Naive thymus-derived CD8-positive, alpha-beta T cell (primary cell): ENCODE measurements around the gene SH3TC2. TPM values are rescaled to one million over a fixed set of nuclear protein-coding genes. Genes with fewer than 3 reads are reported as not detected.

Experiments
- ATAC-seq, 2 donors: fragments of 150-1000 bp; cut with Tn5 transposase in 1 of 2; sonication (Bioruptor Pico), chemical (Tn5 transposase) in 1 of 2; 1 replicate in 1 of 2; 2 replicates in 1 of 2; pipeline ENCODE4 v1.10.0; 2021; ENCODE audit warnings: mild to moderate bottlenecking in 2 of 2, moderate library complexity in 2 of 2
- POLR2A ChIA-PET: fragments of 350-600 bp; sonication (Branson Sonifier 250); formaldehyde crosslinking; loops from one replicate; lab custom pipeline; 2021; ENCODE audit warnings: antibody characterized with exemption; lab: Charles Lee
- DNase-seq, 10 donors: peaks; one replicate each; pipeline versions ENCODE4 v3.0.0 to v3.0.0-alpha.2; 2020 to 2022
- H3K27ac Mint-ChIP-seq, 10 donors: one replicate each; pipeline ENCODE4 v1.8.0; 2020 to 2022; ENCODE audit warnings: mild to moderate bottlenecking in 10 of 10, mixed read lengths in 10 of 10, moderate library complexity in 4 of 10, inconsistent platforms in 1 of 10
- H3K27me3 Mint-ChIP-seq, 5 donors: one replicate each; pipeline ENCODE4 v1.8.0; 2021 to 2022; ENCODE audit warnings: mixed read lengths in 5 of 5
- H3K36me3 Mint-ChIP-seq, 3 donors: one replicate each; pipeline ENCODE4 v1.8.0; 2020 to 2022; ENCODE audit warnings: mixed read lengths in 3 of 3, mild to moderate bottlenecking in 2 of 3, inconsistent platforms in 1 of 3
- H3K4me1 Mint-ChIP-seq, 4 donors: one replicate each; pipeline ENCODE4 v1.8.0; 2021 to 2022; ENCODE audit warnings: mixed read lengths in 4 of 4
- H3K4me3 Mint-ChIP-seq, 10 donors: one replicate each; pipeline ENCODE4 v1.8.0; 2020 to 2022; ENCODE audit warnings: mild to moderate bottlenecking in 10 of 10, mixed read lengths in 10 of 10, moderate library complexity in 6 of 10, inconsistent platforms in 1 of 10
- H3K9me3 Mint-ChIP-seq, 9 donors: one replicate each; pipeline ENCODE4 v1.8.0; 2020 to 2022; ENCODE audit warnings: mixed read lengths in 9 of 9, mild to moderate bottlenecking in 3 of 9, inconsistent platforms in 1 of 9, moderate library complexity in 1 of 9
- polyA plus RNA-seq, 3 donors: library from polyadenylated mRNA; unstranded; fragments of 300-500 nt; fragmentation: Illumina TruSeq; gene quantifications; one replicate each; pipeline ENCODE4 v1.2.3, GENCODE V29; 2021
- total RNA-seq, 8 experiments: library from RNA in 2 of 8; stranded (reverse) in 2 of 8; gene quantifications; one replicate each; pipeline ENCODE4 v1.2.3 and lab custom pipeline; 2021 to 2026

SH3TC2 gene
- total and polyA plus RNA-seq, 5 experiments from 2014 or later, result not detected

DNA sequence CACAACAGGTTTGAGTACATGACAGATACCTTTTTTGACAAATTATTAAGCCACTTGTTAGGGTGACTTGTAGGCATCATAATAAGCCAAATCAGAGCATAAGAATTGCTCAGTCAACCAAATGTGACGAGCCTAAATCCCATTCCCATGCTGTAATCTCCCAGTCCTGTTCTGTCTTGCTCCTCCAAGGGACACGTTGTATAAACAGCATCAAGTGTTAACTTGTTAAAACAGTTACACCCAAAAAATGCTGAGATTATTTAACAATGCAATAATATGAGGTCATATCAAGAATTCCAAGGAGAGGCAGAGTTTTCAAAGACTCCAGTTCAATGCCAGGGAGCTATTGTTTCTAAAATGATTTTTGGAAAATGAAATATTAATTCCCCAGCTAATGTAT is 76.2 kb downstream of the SH3TC2 start:
- Mint-ChIP-seq H3K27ac (no peak overlapping the region), H3K27me3 (peaks cover 4 to 33% (median 17%) of the 10 kb centered on the region in 5 donors), H3K4me3 (no peak overlapping the region), H3K9me3 (peaks cover 0 to 15% (median 4%) of the 10 kb centered on the region in 9 donors), H3K36me3 (peaks cover 0 to 11% (median 0%) of the 10 kb centered on the region in 3 donors), H3K4me1 (no peaks in the 10 kb centered on the region)
- POLR2A ChIA-PET, result no interaction called here
- no peak for ATAC-seq
- DNase-seq, result no peak

DNA sequence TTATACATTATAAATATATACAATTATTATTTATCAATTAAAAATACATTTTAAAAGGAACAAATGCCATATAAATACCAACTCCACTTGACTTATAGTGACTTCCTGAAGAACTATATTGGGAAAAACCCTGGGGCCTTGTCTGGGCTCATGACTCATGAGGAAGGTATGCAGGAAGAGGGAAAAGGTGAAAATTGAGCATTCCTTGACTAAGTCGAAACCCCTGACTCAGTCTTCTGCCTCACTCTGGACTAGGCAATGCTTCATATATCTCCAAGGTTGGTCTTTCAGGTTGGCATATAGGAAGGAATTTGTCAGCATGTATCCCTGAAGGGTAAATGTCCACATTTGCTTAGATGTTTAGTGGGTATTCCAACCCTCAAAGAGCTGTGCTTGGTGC is 78.5 kb downstream of the SH3TC2 start:
- H3K27ac Mint-ChIP-seq, result no peak overlapping the region
- no peak for DNase-seq
- H3K9me3 Mint-ChIP-seq, result peaks cover 0 to 15% (median 4%) of the 10 kb centered on the region in 9 donors
- POLR2A ChIA-PET, result no interaction called here
- H3K36me3 Mint-ChIP-seq, result peaks cover 0 to 11% (median 0%) of the 10 kb centered on the region in 3 donors
- H3K4me1 Mint-ChIP-seq, result no peaks in the 10 kb centered on the region
- no peak for ATAC-seq
- H3K4me3 Mint-ChIP-seq, result no peak overlapping the region
- H3K27me3 Mint-ChIP-seq, result peaks cover 14 to 30% (median 17%) of the 10 kb centered on the region in 5 donors

DNA sequence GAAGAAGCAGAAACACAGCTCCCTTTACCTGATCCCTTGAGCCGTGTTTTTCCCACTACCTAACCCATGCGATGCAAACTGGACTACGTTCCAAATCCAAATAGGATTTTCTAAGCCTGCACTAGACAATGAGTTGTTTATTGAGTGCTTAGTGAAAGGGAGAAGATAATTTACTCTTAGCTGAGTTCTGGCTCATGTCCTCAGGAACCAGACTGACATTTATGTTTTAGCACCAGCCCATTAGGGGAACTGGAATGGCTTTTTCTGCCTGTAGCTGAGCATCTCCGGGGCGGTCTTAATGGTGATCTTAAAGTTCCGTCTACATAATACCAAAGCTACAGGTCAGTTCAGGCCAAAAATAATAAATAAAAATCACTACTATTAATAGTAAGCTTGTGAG is 81.5 kb downstream of the SH3TC2 start:
- no peak for DNase-seq
- no peak overlapping the region for H3K27ac Mint-ChIP-seq

DNA sequence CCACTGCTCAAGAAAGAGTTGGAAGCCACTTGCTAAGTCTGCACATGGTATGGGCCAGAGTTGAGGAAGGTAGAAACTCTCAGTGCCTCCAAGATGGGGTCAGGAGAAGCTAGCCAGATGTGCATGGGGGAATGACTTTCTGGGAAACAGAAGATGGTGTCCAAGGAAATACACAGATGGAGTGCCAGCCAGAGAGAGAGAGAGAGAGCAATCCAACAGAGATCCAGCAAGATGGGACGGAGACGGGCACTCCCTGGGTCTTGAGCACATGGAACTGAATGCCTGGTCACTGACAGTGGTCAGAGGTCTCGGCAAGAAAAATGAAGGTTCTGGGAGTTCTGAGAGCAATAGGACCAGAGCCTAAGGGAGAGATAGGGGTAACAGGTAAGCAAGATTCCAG is 82.1 kb downstream of the SH3TC2 start:
- no peak overlapping the region for H3K27ac Mint-ChIP-seq

More for the DNA sequence above, 81.5 kb downstream of the SH3TC2 start:
- Mint-ChIP-seq H3K4me3 (no peak overlapping the region), H3K36me3 (peaks cover 0 to 11% (median 0%) of the 10 kb centered on the region in 3 donors), H3K9me3 (peaks cover 0 to 15% (median 4%) of the 10 kb centered on the region in 9 donors), H3K27me3 (peaks cover 7 to 27% (median 12%) of the 10 kb centered on the region in 5 donors), H3K4me1 (no peaks in the 10 kb centered on the region)
- ATAC-seq, result no peak
- POLR2A ChIA-PET, result no interaction called here

DNA sequence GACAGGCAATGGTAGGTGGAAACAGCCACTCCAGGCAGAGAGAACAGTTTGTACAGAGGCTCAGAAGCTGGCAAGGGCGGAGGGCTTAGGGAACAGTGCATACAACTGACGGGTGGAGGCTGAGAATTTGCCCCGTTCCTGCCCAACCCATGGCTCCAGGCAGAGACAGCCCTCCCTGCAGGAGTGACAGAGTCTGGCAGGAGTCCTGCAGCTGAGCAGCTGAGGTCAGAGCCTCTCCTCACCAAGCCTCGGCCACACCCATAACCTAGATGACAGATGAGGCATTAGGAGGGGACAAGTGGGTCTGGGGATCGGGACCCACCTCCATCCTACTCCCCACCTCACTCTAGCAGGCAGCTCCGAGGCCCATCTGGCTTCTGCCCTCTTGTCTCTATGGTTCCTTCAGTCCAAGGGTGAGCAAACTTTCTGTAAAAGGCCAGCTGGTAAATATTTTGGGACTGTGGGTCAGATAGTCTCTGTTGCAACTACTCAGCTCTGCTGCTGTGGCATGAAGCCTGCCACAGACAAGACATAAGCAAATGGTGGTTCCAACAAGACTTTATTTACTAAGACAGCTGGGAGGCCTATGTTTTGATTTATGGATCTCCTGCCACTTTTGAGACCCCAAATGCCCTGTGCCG is 83.7 kb downstream of the SH3TC2 start:
- Mint-ChIP-seq H3K4me1 (no peaks in the 10 kb centered on the region), H3K4me3 (no peak overlapping the region), H3K36me3 (peaks cover 0 to 11% (median 0%) of the 10 kb centered on the region in 3 donors), H3K27ac (no peak overlapping the region), H3K27me3 (peaks cover 5 to 36% (median 11%) of the 10 kb centered on the region in 5 donors), H3K9me3 (peaks cover 0 to 12% (median 2%) of the 10 kb centered on the region in 9 donors)
- POLR2A ChIA-PET, result no interaction called here
- ATAC-seq, result no peak
- no peak for DNase-seq

More for the DNA sequence above, 82.1 kb downstream of the SH3TC2 start:
- Mint-ChIP-seq H3K9me3 (peaks cover 0 to 15% (median 4%) of the 10 kb centered on the region in 9 donors), H3K4me1 (no peaks in the 10 kb centered on the region), H3K27me3 (peaks cover 7 to 27% (median 12%) of the 10 kb centered on the region in 5 donors), H3K36me3 (peaks cover 0 to 11% (median 0%) of the 10 kb centered on the region in 3 donors), H3K4me3 (no peak overlapping the region)
- ATAC-seq, result no peak
- no peak for DNase-seq
- POLR2A ChIA-PET, result no interaction called here

DNA sequence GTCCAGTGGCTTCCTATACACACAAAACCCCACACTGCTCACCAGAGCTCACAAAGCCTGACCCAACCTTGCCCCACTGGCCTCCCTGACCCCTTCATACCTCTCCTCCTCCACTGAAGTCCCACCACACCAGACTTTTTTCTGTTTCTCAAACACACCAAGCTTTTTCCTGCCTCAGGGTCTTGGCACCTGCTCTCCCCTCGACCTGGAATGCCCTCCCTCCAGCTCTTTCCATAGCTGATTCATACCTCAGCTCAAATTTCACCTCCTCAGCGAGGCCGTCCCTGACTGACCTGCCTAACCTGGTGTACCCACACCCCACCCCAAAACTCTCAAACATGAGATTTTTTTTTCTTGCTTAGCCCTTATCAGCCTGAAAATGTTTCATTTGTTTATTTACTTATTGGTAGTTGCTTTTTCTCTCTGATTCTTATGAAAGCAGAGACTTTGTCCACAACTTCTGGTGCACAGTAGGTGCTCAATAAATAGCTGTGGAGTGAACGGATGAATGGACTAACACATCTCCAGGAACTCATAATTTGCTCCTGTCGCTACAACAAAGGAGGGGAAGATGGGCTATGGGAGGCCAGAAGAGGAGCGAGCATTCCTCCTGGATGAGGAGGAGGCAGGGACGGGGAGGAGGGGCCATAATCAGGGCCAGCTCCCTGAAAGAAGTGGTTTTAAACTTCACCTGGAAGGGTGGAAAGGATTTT is 84.3 kb downstream of the SH3TC2 start:
- DNase-seq, result no peak
- no peak for ATAC-seq
- no peak overlapping the region for H3K4me3 Mint-ChIP-seq
- H3K36me3 Mint-ChIP-seq, result peaks cover 0 to 5% (median 0%) of the 10 kb centered on the region in 3 donors
- peaks cover 0 to 5% (median 0%) of the 10 kb centered on the region in 9 donors for H3K9me3 Mint-ChIP-seq
- H3K27me3 Mint-ChIP-seq, result peaks cover 3 to 43% (median 15%) of the 10 kb centered on the region in 5 donors
- POLR2A ChIA-PET, result no interaction called here
- H3K4me1 Mint-ChIP-seq, result no peaks in the 10 kb centered on the region
- peak overlapping the region in 1 of 10 donors; percentile 53 for H3K27ac Mint-ChIP-seq

DNA sequence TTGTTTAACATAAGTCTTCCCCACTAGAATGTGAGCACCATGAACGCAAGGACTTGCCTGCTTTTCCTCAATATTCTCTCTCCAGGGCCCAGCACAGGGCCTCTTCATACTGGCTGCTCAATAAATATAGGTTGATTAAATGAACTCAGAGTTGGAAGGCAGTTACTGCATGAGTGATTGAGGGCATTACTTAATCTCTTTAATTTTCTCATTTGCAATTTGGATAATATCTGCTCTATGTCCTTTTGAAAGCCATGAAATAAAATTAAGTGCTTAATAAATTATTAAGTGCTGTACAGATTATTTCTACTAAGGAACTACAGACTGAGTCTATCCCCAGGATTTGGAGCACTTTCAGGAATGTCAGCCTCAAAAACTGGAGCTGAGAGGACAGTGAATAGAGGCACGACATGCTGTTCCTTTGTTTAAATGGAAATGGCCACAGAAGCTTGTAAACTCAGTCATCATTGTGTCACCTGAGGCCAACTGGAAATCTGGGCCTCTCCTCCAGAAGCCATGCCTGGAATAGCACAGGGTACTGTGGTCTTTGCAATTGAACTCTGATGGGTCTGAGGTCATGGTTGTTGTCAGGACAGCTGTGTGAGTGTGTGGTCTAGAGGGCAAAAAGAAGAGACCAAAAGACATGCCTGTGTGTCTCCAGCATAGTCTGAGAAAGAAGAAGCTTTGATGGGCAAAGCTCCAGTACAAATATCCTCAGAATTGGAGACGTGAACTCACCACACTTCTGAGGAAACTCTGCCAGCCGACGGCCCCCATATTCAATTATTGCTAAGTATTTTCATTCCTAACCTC is 86.1 kb downstream of the SH3TC2 start:
- Mint-ChIP-seq H3K4me1 (no peaks in the 10 kb centered on the region), H3K36me3 (no peaks in the 10 kb centered on the region), H3K27ac (no peak overlapping the region), H3K27me3 (peaks cover 3 to 53% (median 11%) of the 10 kb centered on the region in 5 donors), H3K9me3 (peaks cover 0 to 2% (median 0%) of the 10 kb centered on the region in 9 donors), H3K4me3 (no peak overlapping the region)
- DNase-seq (no peak), ATAC-seq (no peak)
- POLR2A ChIA-PET, result no interaction called here

DNA sequence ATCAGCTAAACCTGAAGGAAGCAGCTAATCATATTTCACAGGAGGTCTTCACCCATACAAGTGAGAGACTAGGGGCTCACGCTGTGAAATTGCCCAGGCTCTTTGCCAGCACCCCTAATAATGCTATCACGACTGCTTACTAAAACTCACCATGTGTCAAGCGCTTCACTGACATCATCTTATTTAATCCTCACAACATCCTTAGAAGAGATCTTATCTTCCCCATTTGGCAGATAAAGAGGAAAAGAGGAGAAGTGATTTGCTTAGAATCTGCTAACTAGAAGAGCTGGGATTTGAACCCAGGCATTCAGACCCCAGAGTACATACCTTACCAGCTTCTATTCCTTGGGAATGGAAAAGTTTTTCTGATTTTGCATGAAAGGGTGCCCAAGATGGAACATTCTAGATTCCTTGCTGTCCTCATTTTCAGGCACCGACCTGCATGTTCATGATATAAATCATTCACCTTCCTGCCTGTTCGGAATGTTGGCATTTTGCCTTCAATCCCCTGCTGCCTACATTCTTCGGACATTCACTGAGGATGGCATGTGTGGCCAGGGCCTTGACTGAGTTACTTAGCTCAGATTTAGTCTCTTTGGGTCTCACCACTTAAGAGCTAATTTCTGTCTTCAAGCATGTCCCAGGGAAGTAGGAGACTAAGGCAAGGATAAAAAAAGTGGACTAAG is 88.1 kb downstream of the SH3TC2 start:
- POLR2A ChIA-PET, result no interaction called here
- Mint-ChIP-seq H3K27me3 (peaks cover 3 to 39% (median 11%) of the 10 kb centered on the region in 5 donors), H3K36me3 (no peaks in the 10 kb centered on the region), H3K4me1 (peaks cover 0 to 2% (median 0%) of the 10 kb centered on the region in 4 donors), H3K4me3 (no peak overlapping the region), H3K9me3 (peaks cover 0 to 2% (median 0%) of the 10 kb centered on the region in 9 donors), H3K27ac (no peak overlapping the region)
- ATAC-seq (no peak), DNase-seq (no peak)

DNA sequence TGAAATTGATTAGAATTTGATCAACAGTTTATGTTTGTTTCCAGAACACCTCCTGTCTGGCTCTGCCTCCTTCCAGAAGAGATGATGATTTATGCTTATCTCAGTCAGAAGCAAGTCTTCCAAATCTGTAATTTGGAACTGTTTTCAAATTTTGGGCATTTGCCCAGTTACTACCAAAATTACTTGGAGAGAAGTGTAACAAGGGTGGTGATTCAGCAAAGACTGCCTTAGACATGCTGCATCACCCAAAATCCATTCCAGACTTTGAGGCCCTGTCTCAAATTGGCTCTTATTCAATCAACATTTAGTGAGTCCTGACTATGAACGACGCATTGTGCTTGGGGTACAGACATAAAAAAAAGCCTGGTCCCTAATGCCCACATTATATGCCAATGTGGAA is 89.4 kb downstream of the SH3TC2 start:
- Mint-ChIP-seq H3K27ac (no peak overlapping the region), H3K27me3 (peaks cover 3 to 29% (median 5%) of the 10 kb centered on the region in 5 donors), H3K4me1 (peaks cover 0 to 2% (median 0%) of the 10 kb centered on the region in 4 donors), H3K36me3 (no peaks in the 10 kb centered on the region), H3K4me3 (no peak overlapping the region), H3K9me3 (peaks cover 0 to 2% (median 0%) of the 10 kb centered on the region in 9 donors)
- ATAC-seq (no peak), DNase-seq (no peak)
- POLR2A ChIA-PET, result no interaction called here

DNA sequence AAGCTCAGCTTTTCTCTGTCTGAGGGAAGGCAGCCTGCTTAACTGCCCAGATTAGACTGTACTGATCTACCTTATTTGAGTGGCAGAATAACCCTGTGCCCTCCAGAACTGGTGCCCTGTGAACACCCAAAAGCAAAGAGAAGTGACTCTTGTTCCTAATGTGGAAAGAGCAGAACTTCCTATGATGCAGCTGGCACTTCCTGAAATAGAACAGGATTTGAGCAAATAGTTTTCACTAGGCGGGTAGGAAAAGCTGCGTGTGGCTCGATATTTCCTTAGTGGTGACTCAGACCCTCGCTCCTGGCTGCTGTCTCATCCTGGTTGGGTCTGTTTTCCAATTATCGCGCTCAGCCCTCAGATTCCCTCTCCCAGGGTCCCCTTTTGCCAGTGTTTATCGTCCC is 89.9 kb downstream of the SH3TC2 start:
- ATAC-seq, result no peak
- POLR2A ChIA-PET, result no interaction called here
- Mint-ChIP-seq H3K9me3 (no peaks in the 10 kb centered on the region), H3K4me1 (peaks cover 0 to 2% (median 0%) of the 10 kb centered on the region in 4 donors), H3K27ac (no peak overlapping the region), H3K36me3 (no peaks in the 10 kb centered on the region), H3K27me3 (peaks cover 3 to 26% (median 5%) of the 10 kb centered on the region in 5 donors), H3K4me3 (no peak overlapping the region)
- DNase-seq, result no peak

DNA sequence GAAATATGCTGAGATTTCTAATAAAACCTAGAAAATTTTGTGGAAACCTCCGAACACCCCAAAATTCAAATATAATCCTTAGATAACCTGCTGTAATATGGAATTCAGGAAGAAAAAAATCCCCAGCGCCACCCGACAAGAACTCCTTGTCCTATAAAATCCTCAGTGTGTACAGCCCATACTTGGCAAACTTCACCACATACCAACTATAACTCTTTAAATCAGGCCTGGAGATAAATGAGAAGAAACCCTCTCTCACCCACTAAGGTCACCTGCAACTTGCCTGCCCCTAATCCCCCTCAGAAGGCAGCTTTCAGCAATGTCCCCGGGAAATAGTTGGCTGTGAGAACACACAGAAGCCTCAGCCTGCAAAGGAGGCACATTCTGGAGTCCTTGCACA is 90.5 kb downstream of the SH3TC2 start:
- H3K4me3 Mint-ChIP-seq, result no peak overlapping the region
- no peak overlapping the region for H3K27ac Mint-ChIP-seq
- POLR2A ChIA-PET, result no interaction called here
- no peaks in the 10 kb centered on the region for H3K9me3 Mint-ChIP-seq
- ATAC-seq, result no peak
- H3K36me3 Mint-ChIP-seq, result no peaks in the 10 kb centered on the region
- DNase-seq, result no peak
- peaks cover 0 to 2% (median 0%) of the 10 kb centered on the region in 4 donors for H3K4me1 Mint-ChIP-seq
- peaks cover 3 to 26% (median 5%) of the 10 kb centered on the region in 5 donors for H3K27me3 Mint-ChIP-seq

DNA sequence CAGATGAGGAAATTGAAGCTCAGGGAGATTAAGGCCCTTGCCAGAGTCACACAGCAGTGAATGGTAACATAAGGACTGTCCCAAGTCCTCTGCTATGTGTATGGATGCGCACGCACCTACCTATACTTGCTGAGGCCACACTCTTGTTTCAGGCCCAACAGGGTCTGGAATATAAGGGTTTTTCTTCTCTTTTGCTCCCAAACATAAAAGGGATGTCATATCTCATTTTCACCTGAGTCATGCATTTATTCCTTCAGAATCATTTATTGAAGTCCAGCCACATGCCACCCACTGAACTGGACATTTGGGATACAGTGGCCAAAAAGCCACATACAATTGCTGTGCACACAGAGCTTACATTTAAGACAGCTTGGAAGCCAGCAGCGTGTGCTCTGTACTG is 92.0 kb downstream of the SH3TC2 start:
- POLR2A ChIA-PET, result no interaction called here
- Mint-ChIP-seq H3K4me1 (peaks cover 0 to 2% (median 0%) of the 10 kb centered on the region in 4 donors), H3K27ac (no peak overlapping the region), H3K36me3 (no peaks in the 10 kb centered on the region), H3K4me3 (no peak overlapping the region), H3K9me3 (no peaks in the 10 kb centered on the region), H3K27me3 (peaks cover 3 to 26% (median 5%) of the 10 kb centered on the region in 5 donors)
- ATAC-seq (no peak), DNase-seq (no peak)
